K562 (cell line): Measurements from ENCODE around the gene ALK.

Experiments
- EP300 ChIP-seq: IDR thresholded peaks from 2 replicates; pipeline ENCODE4 v1.6.1; 2012; ENCODE audit warnings: low read length, improper control_type of control experiment
- EZH2 ChIP-seq: IDR thresholded peaks from 2 replicates; pipeline ENCODE4 v1.6.1; 2012; ENCODE audit warnings: low read depth, mild to moderate bottlenecking, inconsistent platforms, low read length, borderline replicate concordance
- LCOR ChIP-seq: sonication (generic); formaldehyde crosslinking; IDR thresholded peaks from 2 replicates; pipeline ENCODE4 v1.8.0; 2022; ENCODE audit warnings: mild to moderate bottlenecking, missing genetic modification reagents
- MAFK ChIP-seq: IDR thresholded peaks from 2 replicates; pipeline ENCODE4 v1.6.1; 2011; ENCODE audit warnings: low read length, improper control_type of control experiment
- PCBP2 ChIP-seq: fragments of 200-400 bp; formaldehyde crosslinking; IDR thresholded peaks from 2 replicates; pipeline ENCODE4 v1.6.1; 2018; ENCODE audit warnings: low read length, low read depth, mild to moderate bottlenecking, moderate library complexity; ENCODE audit not compliant: poor library complexity, severe bottlenecking
- POLR2A ChIP-seq: fragments of 450-650 bp; conservative IDR thresholded peaks from 2 replicates; pipeline ENCODE4 v1.6.1; 2016
- TEAD4 ChIP-seq, 2 experiments: sonication (generic) in 1 of 2; formaldehyde crosslinking in 1 of 2; IDR thresholded peaks; 2 replicates each; pipeline versions ENCODE4 v1.6.1 to v1.8.0; 2012 to 2022; ENCODE audit warnings: borderline replicate concordance in 1 of 2, inconsistent platforms in 1 of 2, low read length in 1 of 2, mild to moderate bottlenecking in 1 of 2, missing genetic modification reagents in 1 of 2
- ZBTB7A ChIP-seq: IDR thresholded peaks from 2 replicates; pipeline ENCODE4 v1.6.1; 2011; ENCODE audit warnings: low read depth, mild to moderate bottlenecking, low read length, moderate library complexity, borderline replicate concordance; ENCODE audit not compliant: control insufficient read depth
- ZNF124 ChIP-seq: sonication (generic); formaldehyde crosslinking; IDR thresholded peaks from 2 replicates; pipeline ENCODE4 v1.8.1; 2022; ENCODE audit warnings: missing genetic modification reagents
- ZNF699 ChIP-seq: fragments of 250-450 bp; sonication (Bioruptor Pico); IDR thresholded peaks from 2 replicates; pipeline ENCODE4 v1.8.0; 2021; ENCODE audit warnings: mild to moderate bottlenecking, moderate library complexity; ENCODE audit not compliant: insufficient replicate concordance
- TF ChIP-seq, protein P1 (sequence below), 2 experiments: fragments of 450-650 bp; formaldehyde crosslinking in 1 of 2; IDR thresholded peaks; 2 replicates each; pipeline versions ENCODE4 v1.4.0 to v1.6.1; 2014 to 2020; ENCODE audit warnings: mild to moderate bottlenecking in 2 of 2, borderline replicate concordance in 1 of 2, low read depth in 1 of 2
- TF ChIP-seq, protein P2 (sequence below), 3 experiments: IDR thresholded peaks in 2 of 3; conservative IDR thresholded peaks in 1 of 3; 2 replicates each; pipeline ENCODE4 v1.5.1; 2011 to 2012; ENCODE audit warnings: low read length in 3 of 3, mild to moderate bottlenecking in 3 of 3, control low read depth in 2 of 3, improper control_type of control experiment in 1 of 3, inconsistent platforms in 1 of 3, low read depth in 1 of 3, mixed read lengths in 1 of 3, moderate library complexity in 1 of 3; ENCODE audit not compliant: insufficient read depth in 2 of 3
- TF ChIP-seq, protein P3 (sequence below), 2 experiments: fragments of 450-650 bp in 1 of 2; sonication (generic) in 1 of 2; formaldehyde crosslinking in 1 of 2; IDR thresholded peaks in 1 of 2; conservative IDR thresholded peaks in 1 of 2; 2 replicates each; pipeline versions ENCODE4 v1.6.1 to v1.8.1; 2016 to 2023; ENCODE audit warnings: mild to moderate bottlenecking in 2 of 2, moderate library complexity in 2 of 2, inconsistent platforms in 1 of 2, missing genetic modification reagents in 1 of 2
- TF ChIP-seq, protein P4 (sequence below): fragments of 250-450 bp; sonication (Bioruptor Pico); IDR thresholded peaks from 2 replicates; pipeline ENCODE4 v1.8.0; 2021; ENCODE audit warnings: moderate library complexity, mild to moderate bottlenecking, inconsistent platforms

DNA sequence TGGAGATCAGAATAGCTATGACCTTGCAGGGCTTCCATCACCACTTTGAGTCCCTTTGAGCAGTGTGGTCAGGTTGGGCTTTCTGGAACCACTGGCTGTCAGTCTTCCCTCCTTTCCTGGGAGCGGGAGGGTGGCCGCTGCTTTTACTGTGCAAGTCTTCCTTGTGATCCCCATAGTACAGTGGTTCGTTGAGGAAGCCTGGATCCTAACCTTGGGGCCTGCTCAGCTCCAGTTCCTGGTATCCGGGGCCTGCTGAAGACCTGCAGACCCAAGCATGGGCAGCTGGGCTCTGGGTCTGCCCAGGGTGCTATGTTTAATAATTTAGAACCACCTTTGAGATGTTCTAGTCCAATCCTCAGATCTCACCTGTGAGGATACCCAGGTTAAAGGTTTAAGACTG, 702.0 kb downstream of the ALK start:
- no peak for TF ChIP-seq ZNF124 (CRISPR knock-in tag)
- TF ChIP-seq, protein P1, sequence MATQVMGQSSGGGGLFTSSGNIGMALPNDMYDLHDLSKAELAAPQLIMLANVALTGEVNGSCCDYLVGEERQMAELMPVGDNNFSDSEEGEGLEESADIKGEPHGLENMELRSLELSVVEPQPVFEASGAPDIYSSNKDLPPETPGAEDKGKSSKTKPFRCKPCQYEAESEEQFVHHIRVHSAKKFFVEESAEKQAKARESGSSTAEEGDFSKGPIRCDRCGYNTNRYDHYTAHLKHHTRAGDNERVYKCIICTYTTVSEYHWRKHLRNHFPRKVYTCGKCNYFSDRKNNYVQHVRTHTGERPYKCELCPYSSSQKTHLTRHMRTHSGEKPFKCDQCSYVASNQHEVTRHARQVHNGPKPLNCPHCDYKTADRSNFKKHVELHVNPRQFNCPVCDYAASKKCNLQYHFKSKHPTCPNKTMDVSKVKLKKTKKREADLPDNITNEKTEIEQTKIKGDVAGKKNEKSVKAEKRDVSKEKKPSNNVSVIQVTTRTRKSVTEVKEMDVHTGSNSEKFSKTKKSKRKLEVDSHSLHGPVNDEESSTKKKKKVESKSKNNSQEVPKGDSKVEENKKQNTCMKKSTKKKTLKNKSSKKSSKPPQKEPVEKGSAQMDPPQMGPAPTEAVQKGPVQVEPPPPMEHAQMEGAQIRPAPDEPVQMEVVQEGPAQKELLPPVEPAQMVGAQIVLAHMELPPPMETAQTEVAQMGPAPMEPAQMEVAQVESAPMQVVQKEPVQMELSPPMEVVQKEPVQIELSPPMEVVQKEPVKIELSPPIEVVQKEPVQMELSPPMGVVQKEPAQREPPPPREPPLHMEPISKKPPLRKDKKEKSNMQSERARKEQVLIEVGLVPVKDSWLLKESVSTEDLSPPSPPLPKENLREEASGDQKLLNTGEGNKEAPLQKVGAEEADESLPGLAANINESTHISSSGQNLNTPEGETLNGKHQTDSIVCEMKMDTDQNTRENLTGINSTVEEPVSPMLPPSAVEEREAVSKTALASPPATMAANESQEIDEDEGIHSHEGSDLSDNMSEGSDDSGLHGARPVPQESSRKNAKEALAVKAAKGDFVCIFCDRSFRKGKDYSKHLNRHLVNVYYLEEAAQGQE (IDR thresholded peaks at IDR 0.05; ENCODE audit: borderline replicate concordance): no peak
- TF ChIP-seq, protein P1 (CRISPR knock-in tag; IDR thresholded peaks at IDR 0.05; ENCODE audit: low read depth): no peak
- no peak for TF ChIP-seq ZBTB7A
- TF ChIP-seq MAFK: no peak
- TF ChIP-seq LCOR (CRISPR knock-in tag): no peak
- TF ChIP-seq POLR2A: no peak
- TF ChIP-seq EZH2: no peak
- TF ChIP-seq, protein P2, sequence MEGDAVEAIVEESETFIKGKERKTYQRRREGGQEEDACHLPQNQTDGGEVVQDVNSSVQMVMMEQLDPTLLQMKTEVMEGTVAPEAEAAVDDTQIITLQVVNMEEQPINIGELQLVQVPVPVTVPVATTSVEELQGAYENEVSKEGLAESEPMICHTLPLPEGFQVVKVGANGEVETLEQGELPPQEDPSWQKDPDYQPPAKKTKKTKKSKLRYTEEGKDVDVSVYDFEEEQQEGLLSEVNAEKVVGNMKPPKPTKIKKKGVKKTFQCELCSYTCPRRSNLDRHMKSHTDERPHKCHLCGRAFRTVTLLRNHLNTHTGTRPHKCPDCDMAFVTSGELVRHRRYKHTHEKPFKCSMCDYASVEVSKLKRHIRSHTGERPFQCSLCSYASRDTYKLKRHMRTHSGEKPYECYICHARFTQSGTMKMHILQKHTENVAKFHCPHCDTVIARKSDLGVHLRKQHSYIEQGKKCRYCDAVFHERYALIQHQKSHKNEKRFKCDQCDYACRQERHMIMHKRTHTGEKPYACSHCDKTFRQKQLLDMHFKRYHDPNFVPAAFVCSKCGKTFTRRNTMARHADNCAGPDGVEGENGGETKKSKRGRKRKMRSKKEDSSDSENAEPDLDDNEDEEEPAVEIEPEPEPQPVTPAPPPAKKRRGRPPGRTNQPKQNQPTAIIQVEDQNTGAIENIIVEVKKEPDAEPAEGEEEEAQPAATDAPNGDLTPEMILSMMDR (IDR thresholded peaks at IDR 0.05 in 2 of 3, conservative IDR thresholded peaks at IDR 0.05 in 1 of 3; ENCODE audit: insufficient read depth in 2 of 3, low read depth in 1 of 3, low read length in 3 of 3): no peak
- TF ChIP-seq ZNF699 (CRISPR knock-in tag): no peak
- no peak for TF ChIP-seq EP300
- no peak for TF ChIP-seq PCBP2
- TF ChIP-seq, protein P3, sequence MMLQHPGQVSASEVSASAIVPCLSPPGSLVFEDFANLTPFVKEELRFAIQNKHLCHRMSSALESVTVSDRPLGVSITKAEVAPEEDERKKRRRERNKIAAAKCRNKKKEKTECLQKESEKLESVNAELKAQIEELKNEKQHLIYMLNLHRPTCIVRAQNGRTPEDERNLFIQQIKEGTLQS (IDR thresholded peaks at IDR 0.05): no peak
- TF ChIP-seq, protein P3 (CRISPR knock-in tag; conservative IDR thresholded peaks at IDR 0.05): no peak
- TF ChIP-seq, protein P4, sequence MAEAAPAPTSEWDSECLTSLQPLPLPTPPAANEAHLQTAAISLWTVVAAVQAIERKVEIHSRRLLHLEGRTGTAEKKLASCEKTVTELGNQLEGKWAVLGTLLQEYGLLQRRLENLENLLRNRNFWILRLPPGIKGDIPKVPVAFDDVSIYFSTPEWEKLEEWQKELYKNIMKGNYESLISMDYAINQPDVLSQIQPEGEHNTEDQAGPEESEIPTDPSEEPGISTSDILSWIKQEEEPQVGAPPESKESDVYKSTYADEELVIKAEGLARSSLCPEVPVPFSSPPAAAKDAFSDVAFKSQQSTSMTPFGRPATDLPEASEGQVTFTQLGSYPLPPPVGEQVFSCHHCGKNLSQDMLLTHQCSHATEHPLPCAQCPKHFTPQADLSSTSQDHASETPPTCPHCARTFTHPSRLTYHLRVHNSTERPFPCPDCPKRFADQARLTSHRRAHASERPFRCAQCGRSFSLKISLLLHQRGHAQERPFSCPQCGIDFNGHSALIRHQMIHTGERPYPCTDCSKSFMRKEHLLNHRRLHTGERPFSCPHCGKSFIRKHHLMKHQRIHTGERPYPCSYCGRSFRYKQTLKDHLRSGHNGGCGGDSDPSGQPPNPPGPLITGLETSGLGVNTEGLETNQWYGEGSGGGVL (CRISPR knock-in tag): no peak
- no peak for TF ChIP-seq TEAD4 (IDR thresholded peaks at IDR 0.05; ENCODE audit: low read length)
- TF ChIP-seq TEAD4 (CRISPR knock-in tag; IDR thresholded peaks at IDR 0.05; ENCODE audit: borderline replicate concordance): no peak
